Mesenchymal stem cell (in vitro differentiated cells and primary cell): ENCODE measurements around the gene CDC5L.

Experiments used
- DNase-seq: peaks from one replicate; pipeline ENCODE4 v3.0.0-alpha.2; 2013
- H2AFZ ChIP-seq: one replicate; pipeline ENCODE4 v1.6.1; 2013; ENCODE audit warnings: low read depth, mild to moderate bottlenecking, control low read depth, inconsistent platforms, low read length, moderate library complexity
- H2AK5ac ChIP-seq: 2 replicates; pipeline ENCODE4 v1.6.1; 2013; ENCODE audit warnings: low read length, moderate library complexity, mild to moderate bottlenecking, inconsistent platforms; ENCODE audit not compliant: severe bottlenecking
- H2BK120ac ChIP-seq: one replicate; pipeline ENCODE4 v1.6.1; 2013; ENCODE audit warnings: low read depth, mild to moderate bottlenecking, inconsistent platforms, low read length, moderate library complexity
- H2BK12ac ChIP-seq, 2 experiments: one replicate each; pipeline ENCODE4 v1.6.1; 2013; ENCODE audit warnings: inconsistent platforms in 2 of 2, low read length in 2 of 2, mild to moderate bottlenecking in 2 of 2, moderate library complexity in 2 of 2, control low read depth in 1 of 2
- H2BK15ac ChIP-seq: one replicate; pipeline ENCODE4 v1.6.1; 2013; ENCODE audit warnings: mild to moderate bottlenecking, low read depth, inconsistent platforms; ENCODE audit not compliant: poor library complexity, severe bottlenecking
- H2BK5ac ChIP-seq: 2 replicates; pipeline ENCODE4 v1.6.1; 2013; ENCODE audit warnings: low read depth, mild to moderate bottlenecking, low read length, control low read depth, inconsistent platforms; ENCODE audit not compliant: poor library complexity, severe bottlenecking
- H3K14ac ChIP-seq, 2 experiments: one replicate each; pipeline ENCODE4 v1.6.1; 2013; ENCODE audit warnings: inconsistent platforms in 2 of 2, low read length in 2 of 2, control low read depth in 1 of 2, mild to moderate bottlenecking in 1 of 2, moderate library complexity in 1 of 2
- H3K18ac ChIP-seq, 2 experiments: one replicate each; pipeline ENCODE4 v1.6.1; 2013; ENCODE audit warnings: inconsistent platforms in 2 of 2, low read length in 2 of 2, control low read depth in 1 of 2, low read depth in 1 of 2, mild to moderate bottlenecking in 1 of 2
- H3K23ac ChIP-seq, 2 experiments: one replicate each; pipeline ENCODE4 v1.6.1; 2013; ENCODE audit warnings: inconsistent platforms in 2 of 2, low read length in 2 of 2, mild to moderate bottlenecking in 2 of 2, moderate library complexity in 2 of 2, control low read depth in 1 of 2
- H3K27ac ChIP-seq: 2 replicates; pipeline ENCODE4 v1.5.1; 2013; ENCODE audit warnings: mild to moderate bottlenecking, moderate library complexity, low read length, control low read depth, inconsistent platforms; ENCODE audit not compliant: poor library complexity, severe bottlenecking
- H3K27me3 ChIP-seq, 2 experiments: 2 replicates each; pipeline versions ENCODE4 v1.6.1 to v1.7.0; 2013; ENCODE audit warnings: low read length in 2 of 2, mild to moderate bottlenecking in 2 of 2, moderate library complexity in 2 of 2, control low read depth in 1 of 2, inconsistent platforms in 1 of 2; ENCODE audit not compliant: control insufficient read depth in 1 of 2, insufficient read depth in 1 of 2
- H3K36me3 ChIP-seq, 2 experiments: 2 replicates each; pipeline versions ENCODE4 v1.6.1 to v1.7.0; 2013; ENCODE audit warnings: low read length in 2 of 2, control low read depth in 1 of 2, inconsistent platforms in 1 of 2, low read depth in 1 of 2, mild to moderate bottlenecking in 1 of 2; ENCODE audit not compliant: insufficient read depth in 2 of 2, control insufficient read depth in 1 of 2
- H3K4ac ChIP-seq, 2 experiments: one replicate each; pipeline ENCODE4 v1.6.1; 2013; ENCODE audit warnings: inconsistent platforms in 2 of 2, low read length in 2 of 2, mild to moderate bottlenecking in 2 of 2, moderate library complexity in 2 of 2, control low read depth in 1 of 2, low read depth in 1 of 2
- H3K4me1 ChIP-seq: 2 replicates; pipeline ENCODE4 v1.6.1; 2013; ENCODE audit warnings: low read depth, low read length, control low read depth; ENCODE audit not compliant: control insufficient read depth, insufficient read depth
- H3K4me2 ChIP-seq: 2 replicates; pipeline ENCODE4 v1.6.1; 2013; ENCODE audit warnings: low read length, mild to moderate bottlenecking, inconsistent platforms; ENCODE audit not compliant: poor library complexity, severe bottlenecking
- H3K4me3 ChIP-seq, 2 experiments: 2 replicates each; pipeline versions ENCODE4 v1.5.1 to v1.7.0; 2013; ENCODE audit warnings: low read length in 2 of 2, mild to moderate bottlenecking in 2 of 2, control low read depth in 1 of 2, low read depth in 1 of 2; ENCODE audit not compliant: insufficient read depth in 1 of 2
- H3K79me1 ChIP-seq: replicated peaks from 2 replicates; pipeline ENCODE4 v1.6.1; 2013; ENCODE audit warnings: mild to moderate bottlenecking, control low read depth, low read length, inconsistent platforms; ENCODE audit not compliant: poor library complexity, severe bottlenecking
- H3K9ac ChIP-seq: 2 replicates; pipeline ENCODE4 v1.7.0; 2013; ENCODE audit warnings: mild to moderate bottlenecking, low read length, moderate library complexity
- H3K9me3 ChIP-seq: 2 replicates; pipeline ENCODE4 v1.7.0; 2013; ENCODE audit warnings: mild to moderate bottlenecking, low read length; ENCODE audit not compliant: control insufficient read depth
- H4K8ac ChIP-seq: one replicate; pipeline ENCODE4 v1.6.1; 2013; ENCODE audit warnings: inconsistent platforms, mild to moderate bottlenecking, low read length, moderate library complexity
- H4K91ac ChIP-seq: one replicate; pipeline ENCODE4 v1.6.1; 2013; ENCODE audit warnings: mild to moderate bottlenecking, low read length, inconsistent platforms
- WGBS: methylation state at CpG from one replicate; pipeline ENCODE4 v1.1.7; 2013; ENCODE audit warnings: mixed read lengths; 5-methylcytosine and 5-hydroxymethylcytosine counted together

The CDC5L gene

GRCh38 chr6:44353336-44353735, 34.2 kb upstream of the CDC5L start:
- Histone ChIP-seq H3K18ac (no peak overlapping the region), H3K9me3 (peaks cover 7% of the 10 kb centered on the region), H3K4ac (no peak overlapping the region), H2BK120ac (no peak overlapping the region), H3K23ac (no peak overlapping the region), H3K79me1 (no peaks in the 10 kb centered on the region), H3K27ac (no peak overlapping the region), H3K4me3 (no peak overlapping the region), H2AK5ac (no peak overlapping the region), H3K4me1 (no peaks in the 10 kb centered on the region), H4K8ac (no peak overlapping the region), H3K36me3 (no peaks in the 10 kb centered on the region), H4K91ac (no peak overlapping the region), H2BK15ac (no peak overlapping the region), H2AFZ (no peak overlapping the region), H3K27me3 (peaks cover 18% of the 10 kb centered on the region in 2 experiments), H2BK5ac (no peak overlapping the region), H3K9ac (no peak overlapping the region), H3K4me2 (no peak overlapping the region), H3K14ac (no peak overlapping the region), H2BK12ac (no peak overlapping the region)
- no peak for DNase-seq
- no CpG with 5 or more reads among the region's 2 CpGs for WGBS

- Histone ChIP-seq H3K79me1 (no peaks in the 10 kb centered on the region), H3K14ac (no peak overlapping the region), H3K18ac (no peak overlapping the region), H2BK15ac (no peak overlapping the region), H2BK12ac (no peak overlapping the region), H2BK5ac (no peak overlapping the region), H3K9me3 (peaks cover 7% of the 10 kb centered on the region), H2AK5ac (no peak overlapping the region), H4K8ac (no peak overlapping the region), H3K9ac (no peak overlapping the region), H3K23ac (no peak overlapping the region), H3K4ac (no peak overlapping the region), H3K27ac (no peak overlapping the region), H3K4me2 (no peak overlapping the region), H3K4me3 (no peak overlapping the region), H3K4me1 (no peaks in the 10 kb centered on the region), H3K36me3 (no peaks in the 10 kb centered on the region), H2AFZ (no peak overlapping the region), H3K27me3 (peaks cover 18 to 34% of the 10 kb centered on the region in 2 experiments), H2BK120ac (no peak overlapping the region), H4K91ac (no peak overlapping the region)
- DNase-seq: no peak
- WGBS: 57% methylated on average over 4 of the region's 4 CpGs
Observed at GRCh38 chr6:44355640-44356039, 31.9 kb upstream of the CDC5L start.

GRCh38 chr6:44356487-44356886, 31.0 kb upstream of the CDC5L start:
- WGBS: 44% methylated on average over 1 of the region's 1 CpG
- Histone ChIP-seq H4K91ac (no peak overlapping the region), H3K4ac (no peak overlapping the region), H3K79me1 (no peaks in the 10 kb centered on the region), H3K27me3 (peaks cover 24 to 41% of the 10 kb centered on the region in 2 experiments), H2BK120ac (no peak overlapping the region), H3K4me3 (no peak overlapping the region), H4K8ac (no peak overlapping the region), H3K18ac (no peak overlapping the region), H2BK15ac (no peak overlapping the region), H2AK5ac (no peak overlapping the region), H3K9me3 (peaks cover 7% of the 10 kb centered on the region), H3K4me1 (no peaks in the 10 kb centered on the region), H2BK12ac (no peak overlapping the region), H3K27ac (no peak overlapping the region), H2AFZ (no peak overlapping the region), H3K14ac (no peak overlapping the region), H3K23ac (no peak overlapping the region), H3K36me3 (no peaks in the 10 kb centered on the region), H2BK5ac (no peak overlapping the region), H3K4me2 (no peak overlapping the region), H3K9ac (no peak overlapping the region)
- no peak for DNase-seq

- Histone ChIP-seq H2BK5ac (no peak overlapping the region), H4K91ac (no peak overlapping the region), H4K8ac (no peak overlapping the region), H3K4me2 (no peak overlapping the region), H3K4me1 (no peaks in the 10 kb centered on the region), H3K18ac (no peak overlapping the region), H3K14ac (no peak overlapping the region), H3K79me1 (no peaks in the 10 kb centered on the region), H2BK120ac (no peak overlapping the region), H2AFZ (no peak overlapping the region), H2BK15ac (no peak overlapping the region), H3K4me3 (no peak overlapping the region), H3K36me3 (no peaks in the 10 kb centered on the region), H3K9me3 (peaks cover 7% of the 10 kb centered on the region), H2BK12ac (no peak overlapping the region), H3K9ac (no peak overlapping the region), H3K27me3 (peaks cover 27 to 48% of the 10 kb centered on the region in 2 experiments), H3K23ac (no peak overlapping the region), H3K4ac (no peak overlapping the region), H3K27ac (no peak overlapping the region), H2AK5ac (no peak overlapping the region)
- no peak for DNase-seq
- 69% methylated on average over 3 of the region's 3 CpGs for WGBS
Observed at GRCh38 chr6:44359973-44360372, 27.5 kb upstream of the CDC5L start.
